ENCODE measurements around the gene IFNA6. TPM values are rescaled to one million over a fixed set of nuclear protein-coding genes. Genes with fewer than 3 reads are reported as not detected.
A peak's percentile ranks its signal among the peaks of the same experiment; 100 is the strongest.

The IFNA6 gene
- total RNA-seq, 1 donor from 2014 or later, result not detected

DNA sequence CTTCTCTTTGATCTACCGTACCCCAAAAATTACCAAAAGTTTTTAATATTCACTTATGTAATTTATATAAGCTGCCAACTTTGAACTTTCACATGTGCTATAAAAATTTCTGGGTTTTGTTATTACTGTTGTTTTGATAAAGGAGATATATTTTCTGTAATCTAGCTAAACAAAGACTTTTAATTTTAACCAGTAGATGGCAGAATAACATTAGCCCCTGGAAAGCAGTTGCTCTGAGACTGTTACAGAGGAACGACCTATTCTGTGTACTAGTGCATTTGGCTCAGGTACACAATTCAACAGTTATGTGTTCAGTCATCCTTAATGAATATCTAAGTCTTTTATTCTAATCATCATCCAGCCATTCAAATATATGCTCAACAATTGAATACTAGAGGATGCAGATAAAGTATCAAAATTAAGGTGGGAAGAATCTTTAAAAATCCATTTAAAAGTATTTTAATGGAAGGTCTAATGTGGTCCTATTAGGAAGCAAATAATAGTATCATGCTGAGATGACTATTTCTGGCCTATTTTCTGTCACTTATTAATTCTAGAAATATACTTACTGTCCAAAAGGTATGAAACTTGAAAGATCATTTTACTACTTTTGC, 24.1 kb downstream of the IFNA6 start:
- ATAC-seq, result peak; percentile 68

DNA sequence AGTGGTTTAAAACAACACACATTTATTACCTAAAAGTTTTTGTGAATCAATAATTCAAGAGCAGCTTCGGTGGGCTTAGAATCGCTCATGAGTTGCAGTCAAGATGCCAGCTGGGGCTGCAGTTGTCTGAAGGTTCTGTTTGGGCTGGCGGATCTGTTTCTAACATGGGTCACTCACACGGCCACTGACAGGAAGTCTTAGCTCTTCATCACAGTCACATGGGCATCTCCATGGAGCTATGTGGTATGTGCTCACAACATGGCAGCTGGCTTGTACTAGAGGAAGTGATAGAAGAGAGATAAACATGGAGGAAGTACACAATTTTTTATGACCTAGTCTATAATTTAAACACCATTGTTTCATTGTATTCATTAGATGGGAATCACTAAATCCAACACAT, 26.6 kb downstream of the IFNA6 start:
- no peak for ATAC-seq

DNA sequence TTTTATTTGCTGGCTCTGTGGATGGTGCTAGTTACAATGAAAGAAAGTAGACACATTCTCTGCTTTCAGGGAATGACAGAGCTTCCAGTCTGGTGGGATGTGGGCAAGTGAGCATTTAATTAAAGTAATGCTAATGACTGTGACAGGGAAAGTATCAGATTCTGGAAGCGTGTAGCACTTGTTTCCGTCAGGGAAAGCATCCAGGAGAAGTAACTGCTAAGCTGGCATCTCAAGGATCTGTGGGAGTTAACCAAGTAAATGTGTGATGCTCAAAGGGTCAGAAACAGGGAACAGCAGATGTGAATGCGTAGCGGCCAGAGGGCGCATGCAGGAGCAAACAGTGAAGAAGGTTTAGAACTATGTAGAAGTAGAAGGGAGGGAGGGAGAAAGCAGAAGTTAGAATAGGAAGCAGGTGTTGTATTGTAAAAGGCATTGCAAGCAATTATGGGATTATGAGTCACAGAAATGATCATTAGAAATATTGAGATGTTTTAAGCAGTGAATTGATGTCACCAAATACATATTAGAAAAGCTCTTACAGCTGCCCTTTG, 27.7 kb downstream of the IFNA6 start:
- no peak for ATAC-seq

DNA sequence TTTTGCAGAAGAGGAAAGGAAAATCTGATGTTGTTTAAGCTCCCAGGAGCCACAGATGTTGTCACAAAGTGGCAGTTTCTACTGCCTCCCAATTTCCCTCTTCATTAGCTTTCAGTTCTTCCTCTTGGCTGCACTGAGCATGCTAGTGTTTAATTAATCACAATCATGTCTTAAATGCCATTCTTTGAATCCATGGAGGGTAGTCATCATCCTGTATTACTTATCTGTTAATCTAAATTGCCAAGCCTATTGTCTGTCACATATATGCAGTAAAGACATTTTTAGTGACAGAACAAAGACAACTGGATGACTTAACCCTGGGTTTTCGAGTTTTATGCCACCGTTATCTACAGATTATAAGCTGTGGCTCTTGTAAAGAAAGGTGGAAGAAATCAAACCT, 30.2 kb downstream of the IFNA6 start:
- no peak for ATAC-seq

DNA sequence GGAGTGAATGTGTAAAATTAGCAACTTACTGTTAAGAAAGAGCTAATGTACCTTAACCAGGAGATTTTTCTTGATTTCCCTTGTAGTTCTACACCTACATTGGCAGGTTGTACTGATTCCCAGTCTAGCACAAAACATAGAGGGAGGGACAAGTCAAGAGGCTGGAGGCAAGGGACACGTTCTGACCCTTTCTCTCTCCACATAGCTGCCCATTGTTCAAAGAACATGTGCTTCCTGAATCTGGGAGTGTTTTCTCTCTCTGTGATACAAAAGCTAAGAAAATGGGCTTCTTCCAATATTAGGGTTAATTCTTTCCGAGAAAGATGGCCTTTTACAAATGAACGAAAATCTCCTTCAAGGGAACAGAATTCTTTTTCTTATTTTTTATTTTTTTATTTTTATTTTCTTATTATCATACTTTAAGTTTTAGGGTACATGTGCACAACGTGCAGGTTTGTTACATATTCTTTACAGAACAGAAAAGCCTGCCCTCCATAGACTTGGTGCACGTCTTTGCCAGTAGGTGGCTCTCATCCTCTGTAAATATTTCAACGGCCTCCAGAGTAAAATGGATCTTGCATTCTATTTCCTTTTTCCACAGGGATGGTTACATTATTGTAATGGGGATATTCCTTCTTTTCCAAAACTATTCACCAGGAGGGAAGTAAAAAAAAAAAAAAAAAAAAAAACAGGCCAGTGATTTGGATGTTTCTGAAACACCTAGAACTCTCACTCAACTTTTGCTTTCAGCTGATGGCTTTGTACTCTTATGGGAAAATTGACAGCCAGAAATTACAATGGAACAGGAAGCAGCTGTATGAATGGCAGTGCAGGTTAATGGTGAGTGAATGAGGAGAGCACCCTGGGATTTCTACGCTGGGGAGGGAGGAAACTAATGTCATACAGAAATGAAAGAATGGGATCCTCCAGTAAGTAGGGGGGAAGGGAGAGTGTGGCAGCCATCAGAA, 32.4 kb downstream of the IFNA6 start:
- ATAC-seq, result peak; percentile 73

DNA sequence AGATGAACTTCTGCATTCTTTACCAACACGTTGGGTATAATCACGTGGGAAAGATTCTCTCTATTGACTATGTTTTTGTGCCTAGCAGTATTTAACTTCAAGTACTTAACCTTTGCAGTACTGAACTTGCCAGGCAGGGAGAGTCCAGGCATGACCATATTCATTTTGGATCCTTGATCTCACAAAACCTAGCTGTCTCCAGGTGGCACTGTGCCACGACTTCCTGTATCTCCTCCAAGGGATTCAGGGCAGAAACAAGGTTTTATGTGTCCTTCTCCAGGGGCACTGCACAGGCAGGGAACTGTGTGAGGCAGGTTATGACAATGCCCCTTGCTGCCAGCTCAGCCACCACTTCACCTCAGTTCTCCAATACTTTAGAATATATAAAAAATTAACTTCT, 33.8 kb downstream of the IFNA6 start:
- ATAC-seq, result no peak

DNA sequence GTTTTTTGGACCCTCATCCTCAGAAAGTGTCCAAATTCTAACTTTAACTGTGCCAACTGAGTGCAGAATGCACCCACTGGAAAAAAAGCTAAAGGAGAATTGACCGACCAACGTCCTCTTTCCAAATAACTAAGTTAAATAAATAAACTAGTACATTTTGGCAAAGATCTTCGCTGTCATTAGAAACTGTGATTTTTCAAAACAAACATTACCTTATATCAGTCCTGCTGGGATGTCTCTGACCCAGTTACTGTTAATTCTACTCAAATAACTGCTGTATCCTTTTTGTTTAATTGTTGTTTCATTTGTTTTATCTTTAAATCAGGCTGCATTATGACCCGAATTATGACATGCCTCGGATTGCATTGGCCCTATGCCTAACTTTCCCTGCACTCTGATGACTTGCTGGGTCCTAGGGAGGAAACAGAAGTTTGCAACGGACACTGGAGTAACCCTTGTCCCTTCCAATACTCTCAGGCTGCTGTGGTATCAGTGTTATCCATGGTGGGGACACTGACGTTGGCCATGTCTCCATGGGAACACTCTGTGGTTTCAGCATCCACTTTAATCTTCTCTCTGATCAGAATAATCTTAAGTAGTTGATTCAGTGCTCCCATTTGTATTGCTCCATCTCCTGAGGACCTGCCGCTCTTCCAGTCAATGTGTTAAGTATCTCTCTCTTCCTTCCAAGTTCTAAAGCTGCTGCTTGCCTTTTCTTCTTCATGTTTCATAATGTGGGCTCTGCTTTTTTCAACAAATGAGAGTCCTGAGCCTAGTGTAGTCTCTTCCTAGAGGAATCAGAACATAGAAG, 34.5 kb downstream of the IFNA6 start:
- ATAC-seq, result no peak

DNA sequence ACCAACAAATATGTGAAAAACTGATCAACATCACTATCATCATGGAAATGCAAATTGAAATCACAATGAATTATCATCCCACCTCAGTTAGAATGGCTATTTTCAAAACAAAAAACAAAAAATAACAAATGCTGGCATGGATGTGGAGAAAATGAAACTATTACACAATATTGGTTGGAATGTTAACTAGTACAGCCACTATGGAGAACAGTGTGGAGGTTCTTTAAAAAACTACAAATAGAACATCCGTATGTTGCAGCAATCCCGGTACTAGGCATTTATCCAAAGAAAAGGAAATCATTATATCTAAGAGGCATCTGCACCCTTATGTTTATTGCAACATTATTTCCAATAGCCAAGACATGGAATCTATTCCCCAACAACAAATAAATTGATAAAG, 36.5 kb downstream of the IFNA6 start:
- no peak for ATAC-seq

DNA sequence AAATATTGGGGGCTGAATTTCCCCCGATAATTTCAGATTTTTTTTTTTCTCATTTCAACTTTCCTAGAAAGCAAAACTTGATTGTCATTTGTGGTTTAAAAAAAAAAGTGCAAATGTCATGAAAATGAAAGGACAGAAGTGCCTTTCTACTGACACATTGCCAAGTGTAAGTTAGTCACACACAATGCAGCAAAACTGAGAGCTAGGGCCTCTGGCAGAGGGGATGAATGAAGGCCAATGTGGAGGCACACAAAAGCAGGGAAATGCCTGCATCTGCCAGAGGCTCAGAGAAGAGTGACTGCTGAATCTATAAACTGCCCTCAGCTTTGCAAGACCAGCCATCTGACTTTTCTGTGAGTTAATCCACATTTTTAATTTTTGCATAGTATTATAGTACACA, 38.8 kb downstream of the IFNA6 start:
- no peak for ATAC-seq

DNA sequence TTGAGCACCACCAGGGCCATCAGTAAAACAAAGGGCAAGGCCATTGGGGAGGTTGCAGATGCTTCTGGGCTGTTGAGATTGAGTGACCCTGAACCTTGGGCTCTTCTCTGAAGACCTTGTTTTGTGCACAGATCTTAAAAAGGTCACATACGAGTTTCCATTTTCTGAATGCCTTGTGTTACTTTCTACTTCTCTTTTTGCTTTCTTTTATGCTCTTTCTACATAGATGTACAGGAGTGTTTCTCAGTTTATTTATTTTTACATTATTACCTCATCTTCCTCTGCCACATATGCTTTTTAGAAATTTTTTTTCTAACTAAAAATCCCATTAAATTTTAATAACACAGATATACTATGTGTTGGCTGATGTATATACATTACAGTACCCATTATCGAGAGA, 45.5 kb downstream of the IFNA6 start, which contains the start of gene IFNA5:
TSS of gene IFNA5 (minus strand) at position 101 of the 400 bp plus-strand sequence. CDS start at position 44, 57 bp downstream.
- ATAC-seq, result no peak

Other genes with a start within 250 kb of the IFNA6 start
- not detected for gene IFNW1, start 209.1 kb downstream of the IFNA6 start, total RNA-seq
- gene IFNA21, start 184.2 kb downstream of the IFNA6 start, total RNA-seq, result not detected
- not detected for gene IFNA4, start 163.3 kb downstream of the IFNA6 start, total RNA-seq
- not detected for gene IFNA7, start 148.7 kb downstream of the IFNA6 start, total RNA-seq
- not detected for gene IFNA10, start 143.7 kb downstream of the IFNA6 start, total RNA-seq
- not detected for gene IFNA16, start 133.6 kb downstream of the IFNA6 start, total RNA-seq
- not detected for gene IFNA17, start 122.7 kb downstream of the IFNA6 start, total RNA-seq
- gene IFNA14, start 110.9 kb downstream of the IFNA6 start, total RNA-seq, result not detected
- not detected for gene IFNA5, start 45.6 kb downstream of the IFNA6 start, total RNA-seq
- gene KLHL9, start 15.5 kb downstream of the IFNA6 start, total RNA-seq, result 10.1 TPM
- not detected for gene IFNA13, start 17.2 kb upstream of the IFNA6 start, total RNA-seq
- not detected for gene IFNA2, start 34.5 kb upstream of the IFNA6 start, total RNA-seq
- gene IFNA8, start 58.2 kb upstream of the IFNA6 start, total RNA-seq, result not detected
- not detected for gene IFNA1, start 89.6 kb upstream of the IFNA6 start, total RNA-seq
- 5.6 TPM for gene IFNE, start 131.4 kb upstream of the IFNA6 start, total RNA-seq